Loucy (cell line): ENCODE results near the gene ENPP1.

Source experiments
- H2AFZ ChIP-seq: fragments of 200-600 bp; sonication (generic); 2 replicates; pipeline ENCODE4 v1.6.0; 2016; ENCODE audit warnings: antibody characterized with exemption, mild to moderate bottlenecking, low read length, moderate library complexity
- H3F3A ChIP-seq: fragments of 200-600 bp; 2 replicates; pipeline ENCODE4 v1.6.0; 2016; ENCODE audit warnings: antibody characterized with exemption, low read depth, mild to moderate bottlenecking
- H3K27me3 ChIP-seq: fragments of 200-600 bp; sonication (generic); 2 replicates; pipeline ENCODE4 v1.6.1; 2014; ENCODE audit warnings: low read length, mild to moderate bottlenecking; ENCODE audit not compliant: insufficient read depth, poor library complexity, severe bottlenecking
- H3K36me3 ChIP-seq: fragments of 200-600 bp; sonication (generic); 2 replicates; pipeline ENCODE4 v1.6.1; 2016; ENCODE audit warnings: low read length; ENCODE audit not compliant: insufficient read depth
- H3K4me1 ChIP-seq: fragments of 200-600 bp; sonication (generic); 2 replicates; pipeline ENCODE4 v1.5.1; 2014; ENCODE audit warnings: low read length, mild to moderate bottlenecking; ENCODE audit not compliant: insufficient read depth, poor library complexity, severe bottlenecking
- H3K4me2 ChIP-seq: fragments of 200-600 bp; sonication (generic); 2 replicates; pipeline ENCODE4 v1.6.0; 2014; ENCODE audit warnings: antibody characterized with exemption, low read length, low read depth, mild to moderate bottlenecking; ENCODE audit not compliant: poor library complexity, severe bottlenecking
- H3K4me3 ChIP-seq: fragments of 200-600 bp; sonication (generic); 2 replicates; pipeline ENCODE4 v1.5.1; 2014; ENCODE audit warnings: low read length, mild to moderate bottlenecking, mixed read lengths; ENCODE audit not compliant: poor library complexity, severe bottlenecking
- H3K79me2 ChIP-seq: fragments of 200-600 bp; sonication (generic); 2 replicates; pipeline ENCODE4 v1.6.1; 2014; ENCODE audit warnings: low read length; ENCODE audit not compliant: insufficient read depth
- H3K9ac ChIP-seq: fragments of 200-600 bp; sonication (generic); 2 replicates; pipeline ENCODE4 v1.6.0; 2014; ENCODE audit warnings: mild to moderate bottlenecking, low read depth, low read length, moderate library complexity; ENCODE audit not compliant: poor library complexity, severe bottlenecking
- H3K9me2 ChIP-seq: fragments of 200-600 bp; sonication (generic); replicated peaks from 2 replicates; pipeline ENCODE4 v1.6.1; 2016; ENCODE audit warnings: low read depth, low read length, mixed read lengths
- H3K9me3 ChIP-seq: fragments of 200-600 bp; sonication (generic); 2 replicates; pipeline ENCODE4 v1.6.1; 2014; ENCODE audit warnings: mild to moderate bottlenecking, antibody characterized with exemption, low read length, low read depth; ENCODE audit not compliant: insufficient read depth
- H4K20me1 ChIP-seq: fragments of 200-600 bp; sonication (generic); 2 replicates; pipeline ENCODE4 v1.6.0; 2014; ENCODE audit warnings: antibody characterized with exemption, low read length, mild to moderate bottlenecking; ENCODE audit not compliant: insufficient read depth, poor library complexity, severe bottlenecking
- EZH2phosphoT487 ChIP-seq: fragments of 200-600 bp; IDR thresholded peaks from 2 replicates; pipeline ENCODE4 v1.6.1; 2018; ENCODE audit warnings: antibody characterized with exemption, mild to moderate bottlenecking, moderate library complexity, borderline replicate concordance
- TF ChIP-seq, protein P1 (sequence below): fragments of 200-600 bp; sonication (generic); conservative IDR thresholded peaks from 2 replicates; pipeline ENCODE4 v1.5.1; 2014; ENCODE audit warnings: mild to moderate bottlenecking, antibody characterized with exemption, low read length

The ENPP1 gene

DNA sequence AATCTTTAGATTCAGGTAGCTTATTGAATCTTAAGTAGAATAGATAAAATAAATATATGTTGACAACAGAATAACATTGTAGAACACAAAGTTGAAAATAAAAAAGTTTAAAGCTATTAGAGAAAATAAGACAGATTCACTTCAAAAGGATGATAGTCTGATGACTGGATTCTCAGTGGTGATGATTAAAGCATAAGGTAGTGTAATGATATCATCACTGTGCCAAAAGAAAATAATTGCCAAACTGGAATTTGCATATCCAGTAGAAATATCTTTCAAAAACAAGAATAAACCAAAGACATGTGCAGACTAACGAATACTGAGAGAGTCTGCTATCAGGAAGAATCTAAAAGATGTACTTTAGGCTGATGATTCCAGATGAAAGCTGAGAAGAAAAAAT, 30.2 kb downstream of the ENPP1 start:
- Histone ChIP-seq H2AFZ (no peak overlapping the region), H3K79me2 (no peaks in the 10 kb centered on the region), H3K4me1 (no peaks in the 10 kb centered on the region), H3K9me3 (no peaks in the 10 kb centered on the region), H3K4me2 (no peak overlapping the region), H3K4me3 (no peak overlapping the region), H3F3A (no peaks in the 10 kb centered on the region), H4K20me1 (no peaks in the 10 kb centered on the region), H3K9ac (no peak overlapping the region), H3K36me3 (no peaks in the 10 kb centered on the region), H3K27me3 (peaks cover 31% of the 10 kb centered on the region), H3K9me2 (no peaks in the 10 kb centered on the region)
- TF ChIP-seq, protein P1, sequence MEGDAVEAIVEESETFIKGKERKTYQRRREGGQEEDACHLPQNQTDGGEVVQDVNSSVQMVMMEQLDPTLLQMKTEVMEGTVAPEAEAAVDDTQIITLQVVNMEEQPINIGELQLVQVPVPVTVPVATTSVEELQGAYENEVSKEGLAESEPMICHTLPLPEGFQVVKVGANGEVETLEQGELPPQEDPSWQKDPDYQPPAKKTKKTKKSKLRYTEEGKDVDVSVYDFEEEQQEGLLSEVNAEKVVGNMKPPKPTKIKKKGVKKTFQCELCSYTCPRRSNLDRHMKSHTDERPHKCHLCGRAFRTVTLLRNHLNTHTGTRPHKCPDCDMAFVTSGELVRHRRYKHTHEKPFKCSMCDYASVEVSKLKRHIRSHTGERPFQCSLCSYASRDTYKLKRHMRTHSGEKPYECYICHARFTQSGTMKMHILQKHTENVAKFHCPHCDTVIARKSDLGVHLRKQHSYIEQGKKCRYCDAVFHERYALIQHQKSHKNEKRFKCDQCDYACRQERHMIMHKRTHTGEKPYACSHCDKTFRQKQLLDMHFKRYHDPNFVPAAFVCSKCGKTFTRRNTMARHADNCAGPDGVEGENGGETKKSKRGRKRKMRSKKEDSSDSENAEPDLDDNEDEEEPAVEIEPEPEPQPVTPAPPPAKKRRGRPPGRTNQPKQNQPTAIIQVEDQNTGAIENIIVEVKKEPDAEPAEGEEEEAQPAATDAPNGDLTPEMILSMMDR, result no peak
- TF ChIP-seq EZH2phosphoT487, result no peak

DNA sequence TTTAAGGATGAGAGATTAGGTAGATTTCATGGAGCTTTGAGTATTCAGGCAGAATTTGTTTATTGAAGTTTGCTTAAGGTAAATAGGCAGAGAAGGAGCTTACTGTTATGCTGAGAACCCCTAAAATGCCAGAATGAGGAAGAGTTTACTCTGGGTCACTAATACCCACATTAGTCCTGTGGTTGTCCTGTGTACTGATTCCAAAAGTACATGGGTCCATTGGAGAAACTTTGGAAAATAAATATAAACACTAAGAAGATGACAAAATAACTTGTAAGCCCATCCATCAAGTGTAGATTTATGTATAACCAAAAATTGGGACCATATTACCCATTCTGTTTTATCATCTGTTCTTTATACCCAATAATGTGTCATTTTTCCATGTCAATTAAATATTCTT, 31.6 kb downstream of the ENPP1 start:
- Histone ChIP-seq H3K9me2 (no peaks in the 10 kb centered on the region), H2AFZ (no peak overlapping the region), H4K20me1 (no peaks in the 10 kb centered on the region), H3K9ac (no peak overlapping the region), H3K9me3 (no peaks in the 10 kb centered on the region), H3K4me3 (no peak overlapping the region), H3K4me1 (no peaks in the 10 kb centered on the region), H3K27me3 (peaks cover 26% of the 10 kb centered on the region), H3F3A (no peaks in the 10 kb centered on the region), H3K79me2 (no peaks in the 10 kb centered on the region), H3K4me2 (no peak overlapping the region), H3K36me3 (no peaks in the 10 kb centered on the region)
- TF ChIP-seq EZH2phosphoT487, result no peak
- TF ChIP-seq, protein P1, result no peak

DNA sequence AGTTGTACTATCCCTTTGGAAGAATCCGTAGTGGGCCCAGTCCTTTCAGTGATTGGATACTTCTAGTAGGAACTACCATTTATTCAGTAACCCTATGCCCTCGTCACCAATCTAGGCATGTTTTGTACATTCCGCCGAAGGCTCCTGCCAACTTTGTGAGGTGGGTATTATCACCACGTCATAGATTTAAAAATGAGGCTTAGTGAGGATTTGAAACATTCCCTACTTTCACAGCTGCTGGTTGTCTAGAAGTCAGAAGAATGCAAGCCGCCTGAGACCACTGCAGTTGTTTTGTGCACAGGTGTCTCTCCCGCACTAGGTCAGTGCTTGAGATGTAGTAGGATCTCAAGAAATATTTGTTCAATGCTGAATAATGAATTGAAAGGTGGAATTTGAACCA, 32.6 kb downstream of the ENPP1 start:
- Histone ChIP-seq H3K27me3 (peaks cover 25% of the 10 kb centered on the region), H3K4me2 (no peak overlapping the region), H3K4me1 (no peaks in the 10 kb centered on the region), H3K9ac (no peak overlapping the region), H3K79me2 (no peaks in the 10 kb centered on the region), H3K9me2 (no peaks in the 10 kb centered on the region), H3K9me3 (no peaks in the 10 kb centered on the region), H3K4me3 (no peak overlapping the region), H2AFZ (no peak overlapping the region), H3F3A (no peaks in the 10 kb centered on the region), H3K36me3 (no peaks in the 10 kb centered on the region), H4K20me1 (no peaks in the 10 kb centered on the region)
- TF ChIP-seq EZH2phosphoT487, result no peak

DNA sequence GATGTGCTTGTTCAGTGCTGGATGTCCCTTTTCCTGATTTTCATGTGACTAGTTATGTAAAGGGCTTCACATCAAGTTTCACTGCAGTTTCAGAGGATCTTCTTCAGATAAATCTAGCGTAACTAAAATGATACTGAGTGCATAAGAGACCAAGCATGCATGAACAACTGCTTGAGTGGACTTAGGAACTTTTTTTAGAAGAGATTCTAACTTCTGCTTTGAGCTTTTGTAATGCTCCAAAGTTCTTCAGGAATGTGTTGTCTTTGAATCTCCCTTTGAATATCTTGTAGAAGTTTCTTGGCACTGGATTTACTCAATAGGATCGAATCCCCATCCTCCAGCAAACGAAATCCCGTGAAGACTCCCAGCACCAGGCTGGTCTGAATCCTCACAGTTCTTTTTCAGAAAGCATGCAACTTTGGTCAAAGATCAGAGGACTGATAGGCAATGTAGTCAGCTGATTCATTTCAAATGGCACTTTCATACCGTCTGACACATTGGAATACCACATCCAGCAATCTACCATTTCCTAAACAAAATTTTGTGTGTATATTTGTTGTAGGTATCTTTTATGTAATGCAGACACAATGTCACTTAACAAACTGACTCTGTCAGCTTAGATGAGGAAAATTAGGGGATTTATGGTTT, 33.2 kb downstream of the ENPP1 start:
- H3K9me2 ChIP-seq, result no peaks in the 10 kb centered on the region
- no peaks in the 10 kb centered on the region for H4K20me1 ChIP-seq
- no peaks in the 10 kb centered on the region for H3K9me3 ChIP-seq
- H3F3A ChIP-seq, result no peaks in the 10 kb centered on the region
- H2AFZ ChIP-seq, result no peak overlapping the region
- TF ChIP-seq, protein P1, result no peak
- TF ChIP-seq EZH2phosphoT487, result no peak
- H3K9ac ChIP-seq, result no peak overlapping the region
- no peak overlapping the region for H3K4me2 ChIP-seq
- H3K79me2 ChIP-seq, result no peaks in the 10 kb centered on the region
- no peaks in the 10 kb centered on the region for H3K36me3 ChIP-seq
- H3K4me1 ChIP-seq, result no peaks in the 10 kb centered on the region
- H3K27me3 ChIP-seq, result peaks cover 25% of the 10 kb centered on the region
- no peak overlapping the region for H3K4me3 ChIP-seq
